ENCODE results near the gene UBR1. TPM values are rescaled to one million over a fixed set of nuclear protein-coding genes. Genes with fewer than 3 reads are reported as not detected.
"Not testable (repeated sequence)": the region's sequence is repeated elsewhere in the genome, so short reads cannot be mapped to it uniquely, and the experiment has no call there.

The UBR1 gene
- polyA plus RNA-seq, 1 experiment: 6.5 TPM

GRCh38 chr15:43046484-43046883, 59.4 kb downstream of the UBR1 start:
- TF ChIP-seq CTCF (IDR thresholded peaks at IDR 0.05; ENCODE audit: insufficient read depth, low read depth, low read length): no peak
- ChIA-PET POLR2A (no interaction called here), CTCF (interaction anchor here (0.6 kb wide), 1 partner anchor 97 kb away, joined by 3 read pairs; no protein-coding TSS in a partner anchor)
- DNase-seq (ENCODE audit: low read depth): no peak
- Histone ChIP-seq H3K36me3 (ENCODE audit: control insufficient read depth, insufficient read depth, low read length) (peaks cover 3% of the 10 kb centered on the region), H3K4me3 (ENCODE audit: low read depth, low read length) (no peak overlapping the region), H3K27me3 (ENCODE audit: control insufficient read depth, insufficient read depth, low read length) (no peaks in the 10 kb centered on the region)

GRCh38 chr15:43042885-43043284, 63.0 kb downstream of the UBR1 start:
- TF ChIP-seq CTCF (IDR thresholded peaks at IDR 0.05; ENCODE audit: insufficient read depth, low read depth, low read length): no peak
- H3K27me3 ChIP-seq (ENCODE audit: control insufficient read depth, insufficient read depth, low read length): no peaks in the 10 kb centered on the region
- DNase-seq (ENCODE audit: low read depth): no peak
- POLR2A ChIA-PET: no interaction called here
- CTCF ChIA-PET: no interaction called here
- H3K36me3 ChIP-seq (ENCODE audit: control insufficient read depth, insufficient read depth, low read length): peaks cover 3% of the 10 kb centered on the region
- H3K4me3 ChIP-seq (ENCODE audit: low read depth, low read length): no peak overlapping the region

GRCh38 chr15:43041085-43041484, 64.8 kb downstream of the UBR1 start:
- H3K27me3 ChIP-seq (ENCODE audit: control insufficient read depth, insufficient read depth, low read length); DNase-seq (ENCODE audit: low read depth); CTCF ChIA-PET; POLR2A ChIA-PET; H3K36me3 ChIP-seq (ENCODE audit: control insufficient read depth, insufficient read depth, low read length); H3K4me3 ChIP-seq (ENCODE audit: low read depth, low read length): not testable (repeated sequence)

- H3K4me3 ChIP-seq (ENCODE audit: low read depth, low read length); POLR2A ChIA-PET; CTCF ChIA-PET; H3K27me3 ChIP-seq (ENCODE audit: control insufficient read depth, insufficient read depth, low read length); DNase-seq (ENCODE audit: low read depth); H3K36me3 ChIP-seq (ENCODE audit: control insufficient read depth, insufficient read depth, low read length): not testable (repeated sequence)
These were observed 70.6 kb downstream of the UBR1 start for GRCh38 chr15:43035240-43035639.

- peaks cover 2% of the 10 kb centered on the region for H3K36me3 ChIP-seq (ENCODE audit: control insufficient read depth, insufficient read depth, low read length)
- ChIA-PET CTCF (no interaction called here), POLR2A (no interaction called here)
- H3K27me3 ChIP-seq (ENCODE audit: control insufficient read depth, insufficient read depth, low read length): no peaks in the 10 kb centered on the region
- no peak for DNase-seq (ENCODE audit: low read depth)
- no peak overlapping the region for H3K4me3 ChIP-seq (ENCODE audit: low read depth, low read length)
- no peak for TF ChIP-seq CTCF (IDR thresholded peaks at IDR 0.05; ENCODE audit: insufficient read depth, low read depth, low read length)
These were observed 76.4 kb downstream of the UBR1 start for GRCh38 chr15:43029476-43029875.

- H3K36me3 ChIP-seq (ENCODE audit: control insufficient read depth, insufficient read depth, low read length): peaks cover 4% of the 10 kb centered on the region
- CTCF ChIA-PET: no interaction called here
- POLR2A ChIA-PET: no interaction called here
These were observed 80.7 kb downstream of the UBR1 start for GRCh38 chr15:43025150-43025549.

GRCh38 chr15:43014671-43015070, 91.2 kb downstream of the UBR1 start:
- CTCF ChIA-PET; H3K36me3 ChIP-seq (ENCODE audit: control insufficient read depth, insufficient read depth, low read length); H3K27me3 ChIP-seq (ENCODE audit: control insufficient read depth, insufficient read depth, low read length); H3K4me3 ChIP-seq (ENCODE audit: low read depth, low read length); POLR2A ChIA-PET; DNase-seq (ENCODE audit: low read depth): not testable (repeated sequence)

More at GRCh38 chr15:43025150-43025549, 80.7 kb downstream of the UBR1 start:
- Histone ChIP-seq H3K27me3 (ENCODE audit: control insufficient read depth, insufficient read depth, low read length) (no peaks in the 10 kb centered on the region), H3K4me3 (ENCODE audit: low read depth, low read length) (no peak overlapping the region)
- TF ChIP-seq CTCF (IDR thresholded peaks at IDR 0.05; ENCODE audit: insufficient read depth, low read depth, low read length): no peak
- no peak for DNase-seq (ENCODE audit: low read depth)

All from BJ (cell line).